ENCODE results near the gene CAPRIN2. TPM values are rescaled to one million over a fixed set of nuclear protein-coding genes. Genes with fewer than 3 reads are reported as not detected.
A peak's percentile ranks its signal among the peaks of the same experiment; 100 is the strongest.

The CAPRIN2 gene
- 51.5 and 52.0 TPM in 2 replicates for total RNA-seq (2021; fragmentation: NEBNext Ultra II Directional; extraction: Animal tissue kit (Norgen Biotek cat#: 25700))
- 20.1 and 24.8 TPM in 2 replicates for polyA plus RNA-seq (2011; rRNA removed)
- 29.2 TPM for polyA plus RNA-seq (2011; cell fraction: cytosol; rRNA removed)
- 54.0 TPM for polyA plus RNA-seq (2011; cell fraction: nucleus; rRNA removed)
- 34.0 to 50.4 TPM (median 46.9 TPM) in 4 replicates for polyA plus RNA-seq (2012, experiment 1 of 2)
- polyA plus RNA-seq (2012, experiment 2 of 2), result 2.5 TPM
- 57.2 TPM for polyA plus RNA-seq (2013, experiment 1 of 2)
- polyA plus RNA-seq (2013, experiment 2 of 2), result 52.9 TPM
- 23.5 and 31.6 TPM in 2 replicates for polyA minus RNA-seq (2011; rRNA and poly(A)+ RNA removed)
- 21.5 TPM for polyA minus RNA-seq (2011; cell fraction: cytosol; rRNA and poly(A)+ RNA removed)
- polyA minus RNA-seq (2011; cell fraction: nucleus; rRNA and poly(A)+ RNA removed), result 63.0 TPM
- long read RNA-seq, experiment 1, partial matches to known transcripts, result 5 of 12 reads
- long read RNA-seq, experiment 1, other reads (novel, unspliced or antisense), result 6 of 12 reads
- long read RNA-seq, experiment 2, partial matches to known transcripts, result 2 of 2 reads
- long read RNA-seq, experiment 2, other reads (novel, unspliced or antisense), result 0 of 2 reads

- Histone ChIP-seq H3K18ac (ENCODE audit: extremely low read depth, low read length) (peak within 1 kb of the TSS; percentile 56), H3K27me3 (replicated peaks in 1 of 4; ENCODE audit: control insufficient read depth in 3 of 4, extremely low read depth in 1 of 4, insufficient read depth in 3 of 4, low read length in 3 of 4) (no peaks in the 10 kb centered on the region), H2BK5ac (ENCODE audit: low read depth, low read length) (peak within 1 kb of the TSS; percentile 94; the same call in 1 of the 2 replicates), H3K23ac (ENCODE audit: insufficient read length) (no peak within 1 kb of the TSS), H4K5ac (ENCODE audit: insufficient read length, low read depth, low read length) (peak within 1 kb of the TSS; percentile 96), H2AK5ac (ENCODE audit: low read depth, low read length) (no peak within 1 kb of the TSS), H3K56ac (replicated peaks; ENCODE audit: insufficient read length, low read depth, low read length) (peak within 1 kb of the TSS; percentile 88), H3K23me2 (ENCODE audit: low read depth, low read length) (peaks cover 10% of the 10 kb centered on the region), H3K4me1 (replicated peaks in 1 of 4; ENCODE audit: control insufficient read depth in 3 of 4, insufficient read depth in 4 of 4, low read length in 3 of 4) (peaks cover 3 to 6% (median 4%) of the 10 kb centered on the region in 4 experiments; a peak in 5 of 7 replicates), H4K20me1 (replicated peaks in 1 of 2; ENCODE audit: control insufficient read depth in 1 of 2, insufficient read depth in 2 of 2, low read length in 2 of 2) (no peaks in the 10 kb centered on the region), H3K4me2 (ENCODE audit: insufficient read depth in 1 of 2, low read depth in 2 of 2, low read length in 2 of 2) (peak within 1 kb of the TSS; percentile 86 to 97), H3K36me3 (ENCODE audit: control insufficient read depth in 2 of 4, insufficient read depth in 4 of 4, low read length in 3 of 4) (peaks cover 0 to 11% (median 3%) of the 10 kb centered on the region in 4 experiments; a peak in 3 of 8 replicates), H4K8ac (ENCODE audit: extremely low read depth, insufficient read depth, low read length) (peak within 1 kb of the TSS; percentile 80; the same call in 1 of the 2 replicates), H3K9ac (replicated peaks in 1 of 4; ENCODE audit: extremely low read depth in 1 of 4, low read depth in 3 of 4, low read length in 3 of 4) (peak within 1 kb of the TSS; percentile 56 to 86 (median 72)), H3K79me2 (ENCODE audit: control insufficient read depth in 1 of 2, insufficient read depth in 2 of 2, low read length in 2 of 2) (peaks cover 0 to 43% of the 10 kb centered on the region in 2 experiments; a peak in 3 of 4 replicates), H3K79me1 (ENCODE audit: low read depth, low read length) (no peaks in the 10 kb centered on the region; the same call in 1 of the 2 replicates), H3K9me3 (ENCODE audit: insufficient read depth in 2 of 2, low read depth in 1 of 2, low read length in 1 of 2) (no peaks in the 10 kb centered on the region), H3K27ac (ENCODE audit: low read depth, low read length) (peak within 1 kb of the TSS; percentile 68; the same call in 1 of the 2 replicates), H3K4me3 (ENCODE audit: extremely low read depth in 1 of 4, insufficient read depth in 2 of 4, low read depth in 3 of 4, low read length in 4 of 4) (peak within 1 kb of the TSS; percentile 70 to 98 (median 86)), H2BK12ac (ENCODE audit: low read depth, low read length) (peak within 1 kb of the TSS; percentile 4; the same call in 1 of the 2 replicates), H2BK20ac (ENCODE audit: low read length) (peak within 1 kb of the TSS; percentile 83; the same call in 1 of the 2 replicates), H2BK15ac (ENCODE audit: low read length) (0 out of 2 replicates have a peak within 1 kb of the TSS, but pooled peaks have one; percentile 84), H3K4ac (replicated peaks; ENCODE audit: insufficient read length, low read depth, low read length) (peak within 1 kb of the TSS; percentile 96), H3K14ac (ENCODE audit: insufficient read length) (no peak within 1 kb of the TSS), H2BK120ac (replicated peaks; ENCODE audit: low read depth, low read length) (peak within 1 kb of the TSS; percentile 92), H2AFZ (ENCODE audit: low read length) (peak within 1 kb of the TSS; percentile 98), H4K91ac (replicated peaks; ENCODE audit: insufficient read length, low read length) (peak within 1 kb of the TSS; percentile 86)
- ChIA-PET POLR2A (ENCODE audit: partially characterized antibody) (interaction anchor here (0.8 to 3.7 kb wide), 8 partner anchors 10 to 59 kb away, joined by 3 to 22 read pairs (median 4); partner anchors contain the start of gene IPO8), CTCF (ENCODE audit: partially characterized antibody) (interaction anchor here (0.8 to 3.7 kb wide), 10 partner anchors 11 to 789 kb away, joined by 3 to 30 read pairs (median 6); no protein-coding TSS in a partner anchor)
- peak; percentile 19 for FAIRE-seq
- peak; percentile 86 to 95 for DNase-seq (ENCODE audit: low read depth in 1 of 2, low spot score in 2 of 2)
- 1% methylated on average over 26 of the region's 72 CpGs; no CpG with 5 or more reads in 1 of the 2 experiments for WGBS, 2 experiments (ENCODE audit: extremely low coverage in 1 of 2, insufficient coverage in 1 of 2, insufficient read length in 1 of 2, insufficient replicate concordance in 2 of 2, low coverage in 1 of 2, low lambda C conversion rate in 2 of 2, missing lambda C conversion rate in 1 of 2)
- peak; percentile 59; the same call in 1 of the 2 replicates for TF ChIP-seq GABPA (IDR thresholded peaks at IDR 0.05; ENCODE audit: borderline replicate concordance, insufficient read depth, low read length)
- no peak for TF ChIP-seq CHD2 (IDR thresholded peaks at IDR 0.05; ENCODE audit: low read length)
- TF ChIP-seq USF2 (IDR thresholded peaks at IDR 0.05; ENCODE audit: low read length), result peak; percentile 49
- no peak for TF ChIP-seq BRCA1 (IDR thresholded peaks at IDR 0.05; ENCODE audit: low read depth, low read length)
- TF ChIP-seq TBP (IDR thresholded peaks at IDR 0.05; ENCODE audit: low read depth, low read length), result peak; percentile 78
- TF ChIP-seq SP1 (IDR thresholded peaks at IDR 0.05; ENCODE audit: low read depth, low read length), result no peak
- TF ChIP-seq GTF2F1 (IDR thresholded peaks at IDR 0.05; ENCODE audit: borderline replicate concordance, low read depth, low read length), result no peak
- TF ChIP-seq YY1 (IDR thresholded peaks at IDR 0.05; ENCODE audit: low read depth, low read length), result 0 out of 2 replicates have a peak, but pooled peaks have one; percentile 10
These were observed at the start of gene CAPRIN2 for GRCh38 chr12:30754750-30755394. TSS of gene CAPRIN2 (minus strand) at chr12:30754951. CDS start at chr12:30753520, 1,431 bp downstream.

Measured in H1 (cell line).